NCI-H82 treated with DMSO at 0.1 percent for 48 hours (cell line): ENCODE data around the gene NUDT13.

Experiments used
- DNase-seq: peaks from one replicate; lab custom pipeline; 2025; ENCODE audit not compliant: unreplicated experiment; lab: John Stamatoyannopoulos, UW

The NUDT13 gene

DNA sequence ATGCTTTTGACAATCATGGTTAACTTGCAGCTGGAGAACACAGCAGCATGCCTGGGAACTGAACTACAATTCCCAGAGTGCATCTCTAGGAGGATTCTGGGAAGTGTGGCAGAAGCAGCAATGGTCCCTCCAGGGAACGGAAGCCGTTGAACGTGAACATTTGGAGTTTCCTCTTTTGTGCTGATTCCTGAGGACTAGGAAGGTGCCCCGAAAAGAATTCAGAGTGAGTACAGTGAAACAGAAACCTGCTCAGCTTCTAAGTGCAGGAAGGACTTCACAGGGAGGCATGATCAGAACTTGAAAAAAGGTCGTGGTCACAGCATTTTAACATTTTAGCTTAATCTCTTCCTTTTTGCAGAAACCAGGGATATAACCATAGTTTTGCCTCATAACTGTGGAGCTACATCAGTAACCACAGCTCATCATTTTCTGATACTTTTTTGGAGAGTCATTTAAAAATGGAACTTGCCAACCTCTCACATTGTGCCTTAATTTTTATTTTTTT, at the start of gene NUDT13:
Gene NUDT13 (plus strand): TSS at position 111 of the 505 bp plus-strand sequence. CDS start 3,911 bp downstream, outside the sequence.
- no peak for DNase-seq

GRCh38 chr10:73060738-73061635, 49.3 kb upstream of the NUDT13 start:
- peak; percentile 12 for DNase-seq

DNA sequence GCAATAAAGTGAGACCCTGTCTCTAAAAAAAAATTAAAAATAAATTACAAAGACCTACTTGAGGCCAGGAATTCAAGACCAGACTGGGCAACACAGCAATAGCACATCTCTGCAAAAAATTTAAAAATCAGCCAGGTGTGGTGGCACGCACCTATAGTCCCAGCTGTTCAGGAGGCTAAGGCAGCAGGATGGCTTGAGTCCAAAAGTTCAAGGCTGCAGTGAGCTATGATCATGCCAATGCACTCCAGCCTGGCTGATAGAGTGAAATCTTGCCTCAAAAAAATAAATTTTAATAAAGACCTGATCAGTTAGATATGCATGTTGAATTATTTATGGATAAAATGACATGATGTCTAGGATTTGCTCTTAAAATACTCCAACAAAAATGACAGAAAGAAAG, 48.5 kb upstream of the NUDT13 start:
- DNase-seq = no peak

- no peak for DNase-seq
Observed at GRCh38 chr10:73065441-73065840, 44.8 kb upstream of the NUDT13 start.

DNA sequence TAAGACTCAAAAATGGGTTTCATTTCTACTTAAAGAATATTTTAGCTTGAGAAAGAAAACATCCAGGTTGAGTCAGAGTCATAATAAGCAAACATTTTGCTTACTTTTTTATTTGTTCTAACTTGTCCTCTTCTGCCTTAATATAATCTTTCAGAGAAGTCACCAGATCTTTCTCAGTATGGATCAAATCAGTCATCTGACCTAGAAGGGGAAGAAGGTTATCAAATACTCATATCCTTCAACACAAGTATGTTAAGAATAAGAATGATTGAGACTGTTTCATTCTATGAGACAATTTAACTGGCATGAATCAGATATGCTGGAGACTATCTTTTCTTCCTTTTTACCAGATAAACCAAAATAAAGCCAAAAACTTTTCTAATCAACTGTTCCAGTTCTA, 36.6 kb upstream of the NUDT13 start:
- DNase-seq = no peak

DNA sequence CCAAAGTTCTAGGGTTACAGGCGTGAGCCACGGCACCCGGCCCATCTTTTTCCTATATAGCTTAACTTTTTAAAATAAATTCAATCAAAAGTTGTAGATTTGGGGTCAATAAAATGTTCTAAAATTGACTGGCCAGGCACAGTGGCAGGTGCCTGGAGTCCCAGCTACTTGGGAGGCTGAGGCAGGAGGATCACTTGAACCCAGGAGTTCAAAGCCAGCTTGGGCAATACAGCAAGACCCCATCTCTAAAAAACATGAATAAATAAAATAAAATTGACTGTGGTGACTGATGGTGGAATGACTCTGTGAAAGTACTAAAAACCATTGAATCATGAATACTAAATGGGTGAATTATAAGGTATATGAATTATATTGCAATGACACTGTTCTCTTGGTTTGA, 34.4 kb upstream of the NUDT13 start:
- DNase-seq = no peak

- DNase-seq = no peak
Observed at GRCh38 chr10:73076360-73077183, 33.7 kb upstream of the NUDT13 start.

- no peak for DNase-seq
Observed at GRCh38 chr10:73079779-73080541, 30.3 kb upstream of the NUDT13 start.

DNA sequence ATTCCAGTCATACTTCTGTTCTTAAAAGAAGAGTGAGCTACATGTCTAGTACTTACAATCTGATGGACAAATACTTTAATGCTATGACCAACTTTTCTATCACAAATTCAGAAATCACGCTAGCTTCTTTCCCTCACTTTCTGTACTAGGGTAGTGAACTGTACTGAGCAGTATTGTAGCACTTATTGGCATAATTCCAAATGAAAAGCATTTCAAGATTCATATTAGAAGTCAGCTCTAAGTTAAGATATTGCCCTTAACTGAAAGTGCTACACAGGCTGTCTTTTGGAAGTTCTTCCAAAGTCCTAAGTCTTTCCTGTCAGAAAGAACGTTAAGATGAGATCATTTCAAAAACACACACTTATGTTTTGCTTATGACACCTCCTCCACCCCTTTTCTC, 27.0 kb upstream of the NUDT13 start:
- DNase-seq = no peak

GRCh38 chr10:73084209-73084608, 26.0 kb upstream of the NUDT13 start:
- DNase-seq = no peak

DNA sequence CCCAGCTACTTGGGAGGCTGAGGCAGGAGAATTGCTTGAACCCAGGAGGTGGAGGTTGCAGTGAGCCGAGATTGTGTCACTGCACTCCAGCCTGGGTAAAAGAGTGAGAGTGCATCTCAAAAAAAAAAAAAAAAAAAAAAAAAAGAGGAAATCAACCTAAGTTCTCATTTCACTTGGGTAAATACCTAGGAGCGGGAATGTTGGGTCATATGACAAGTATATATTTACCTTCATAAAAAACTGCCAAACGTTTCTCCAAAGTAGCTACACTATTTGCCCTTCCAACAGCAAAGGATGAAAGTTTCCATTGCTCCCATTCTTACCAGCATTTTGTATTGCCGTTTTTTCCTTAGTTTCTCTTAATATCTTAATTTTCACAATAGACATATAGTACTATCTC, 23.4 kb upstream of the NUDT13 start:
- no peak for DNase-seq

- no peak for DNase-seq
Observed at GRCh38 chr10:73088304-73088703, 22.0 kb upstream of the NUDT13 start.

DNA sequence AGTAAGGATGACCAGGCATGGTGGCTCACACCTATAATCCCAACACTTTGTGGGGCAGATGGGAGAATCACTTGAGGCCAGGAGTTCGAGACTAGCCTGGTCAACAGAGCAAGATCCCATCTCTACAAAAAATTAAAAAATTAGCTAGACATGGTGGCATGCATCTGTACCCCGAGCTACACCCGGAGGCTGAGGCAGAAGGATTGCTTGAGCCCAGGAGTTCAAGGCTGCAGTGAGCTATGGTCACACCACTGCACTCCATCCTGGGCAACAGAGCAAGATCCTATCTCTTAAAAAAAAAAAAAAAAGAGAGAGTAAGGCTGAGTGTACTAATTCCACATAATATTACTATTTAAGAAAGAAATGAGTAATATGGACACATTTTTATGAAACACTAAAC, 17.4 kb upstream of the NUDT13 start:
- DNase-seq = no peak

GRCh38 chr10:73093922-73094850, 16.1 kb upstream of the NUDT13 start:
- no peak for DNase-seq

DNA sequence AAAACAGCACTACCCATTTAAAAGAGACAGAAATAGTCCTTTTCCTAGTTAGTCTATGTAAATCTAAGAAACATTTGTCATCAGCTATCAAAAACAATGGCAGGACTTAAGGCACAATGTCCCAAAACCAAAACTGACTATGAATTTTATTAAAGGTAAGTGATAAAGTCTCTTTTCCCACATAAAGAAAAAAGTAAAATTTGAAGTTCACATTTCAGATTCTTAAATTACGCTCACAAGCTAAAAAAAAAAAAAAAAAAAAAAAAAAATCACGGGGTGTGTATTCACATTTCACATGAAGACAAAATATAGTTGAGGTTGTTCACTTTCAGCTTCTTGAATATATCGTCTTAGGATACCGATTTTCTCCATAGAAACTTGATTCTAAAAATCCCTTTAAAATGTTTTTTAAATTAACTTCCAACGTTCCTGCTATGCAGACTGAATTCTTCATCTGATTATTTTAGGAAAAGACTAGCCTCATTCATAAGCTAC, 15.2 kb upstream of the NUDT13 start:
- DNase-seq = no peak

GRCh38 chr10:73095481-73096021, 14.7 kb upstream of the NUDT13 start:
- DNase-seq = no peak

GRCh38 chr10:73096041-73096448, 14.2 kb upstream of the NUDT13 start:
- peak; percentile 10 for DNase-seq

DNA sequence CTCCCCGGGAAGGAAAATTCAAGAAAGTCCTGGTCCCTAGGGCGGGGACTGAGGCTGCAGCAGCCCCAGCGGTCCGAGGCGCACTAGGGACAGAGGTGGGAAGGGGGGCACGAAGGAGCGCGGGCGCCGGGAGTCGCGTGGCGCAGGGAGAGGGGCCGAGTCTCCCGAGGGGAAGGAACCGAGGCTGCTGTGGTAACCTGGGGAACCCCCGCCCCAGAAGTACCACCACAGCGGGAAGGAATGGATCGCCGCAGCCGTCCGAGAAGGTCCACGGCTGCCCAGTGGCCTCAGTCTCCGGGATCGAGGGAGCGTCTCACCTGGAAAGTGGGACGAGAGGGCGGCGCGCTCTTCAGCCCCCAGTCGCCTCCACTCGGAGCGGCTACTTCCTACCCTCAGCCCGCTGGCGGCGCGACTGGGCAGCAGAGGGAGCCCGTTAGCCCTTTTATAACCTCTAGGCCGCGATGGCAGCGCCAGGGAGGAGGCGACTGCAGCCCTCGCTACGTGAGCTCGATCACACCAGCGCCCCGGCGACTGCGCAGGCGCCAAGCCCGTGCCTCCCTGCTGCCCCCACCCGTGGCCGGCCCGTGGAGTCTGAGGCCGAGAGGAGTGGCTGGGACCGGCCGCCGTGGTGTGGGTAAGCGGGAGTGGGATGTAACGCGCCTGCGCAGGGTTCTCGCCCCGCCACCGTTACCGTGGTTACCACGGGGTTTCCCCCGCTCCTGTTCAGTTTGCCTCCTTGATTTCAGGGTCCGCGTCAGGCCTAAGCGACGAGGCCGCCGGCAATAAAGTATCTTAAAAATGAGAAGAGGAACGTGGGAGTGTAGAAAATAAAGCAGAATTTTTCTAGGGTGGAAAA, 13.6 kb upstream of the NUDT13 start, which contains the start of gene P4HA1:
Gene P4HA1 (minus strand): TSS at position 418 of the 856 bp plus-strand sequence. CDS start 21,983 bp downstream, outside the sequence.
- DNase-seq = peak; percentile 83
